Thyroid gland (tissue), 4 donors: Measurements from ENCODE around the gene RNF123.

Experiments
- POLR2A ChIP-seq, 2 donors: fragments of 450-650 bp; IDR thresholded peaks; one replicate each; pipeline ENCODE4 v1.6.1; 2017; ENCODE audit warnings: antibody characterized with exemption in 2 of 2, mild to moderate bottlenecking in 2 of 2, moderate library complexity in 1 of 2
- TF ChIP-seq, protein P1 (sequence below), 6 experiments: fragments of 200-600 bp in 3 of 6; fragments of 450-650 bp in 3 of 6; sonication (generic) in 3 of 6; IDR thresholded peaks; one replicate each; pipeline ENCODE4 v1.5.1; 2016 to 2019; ENCODE audit warnings: antibody characterized with exemption in 6 of 6, mild to moderate bottlenecking in 2 of 6, inconsistent platforms in 1 of 6, moderate library complexity in 1 of 6

DNA sequence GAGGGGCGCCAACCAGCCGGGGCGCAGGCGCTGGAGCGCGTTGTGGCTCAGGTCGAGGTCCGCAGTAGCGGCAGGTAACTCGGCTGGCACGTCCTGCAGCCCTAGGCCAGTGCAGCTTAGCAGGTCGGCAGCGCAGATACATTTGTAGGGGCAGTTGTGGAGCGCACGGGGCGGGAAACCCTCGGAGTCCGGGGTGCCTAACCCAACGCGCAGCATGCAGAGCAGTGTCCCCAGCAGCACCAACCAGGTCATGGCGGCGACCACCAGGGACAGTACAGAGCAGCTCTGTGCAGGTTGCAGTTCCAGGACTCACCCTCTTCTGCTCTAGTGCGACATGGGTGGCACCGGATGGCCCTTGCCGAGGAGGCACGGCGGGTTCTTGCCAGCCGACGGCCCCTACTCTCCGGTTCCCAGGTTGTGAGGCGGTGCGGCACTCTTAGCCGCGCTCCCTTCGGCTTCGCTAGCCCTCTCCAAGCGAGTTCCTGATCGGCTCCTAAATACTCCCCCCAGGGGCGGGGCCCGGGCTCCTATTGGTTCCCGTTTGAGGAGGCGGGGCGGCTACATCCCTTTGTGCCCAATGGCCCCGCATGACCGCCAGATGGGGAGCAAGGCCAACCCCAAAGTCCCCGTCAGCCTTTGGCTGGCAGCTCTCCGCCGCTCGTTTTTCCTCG lies 30.0 kb downstream of the RNF123 start, which contains the start of gene AMIGO3:
- TF ChIP-seq, protein P1, sequence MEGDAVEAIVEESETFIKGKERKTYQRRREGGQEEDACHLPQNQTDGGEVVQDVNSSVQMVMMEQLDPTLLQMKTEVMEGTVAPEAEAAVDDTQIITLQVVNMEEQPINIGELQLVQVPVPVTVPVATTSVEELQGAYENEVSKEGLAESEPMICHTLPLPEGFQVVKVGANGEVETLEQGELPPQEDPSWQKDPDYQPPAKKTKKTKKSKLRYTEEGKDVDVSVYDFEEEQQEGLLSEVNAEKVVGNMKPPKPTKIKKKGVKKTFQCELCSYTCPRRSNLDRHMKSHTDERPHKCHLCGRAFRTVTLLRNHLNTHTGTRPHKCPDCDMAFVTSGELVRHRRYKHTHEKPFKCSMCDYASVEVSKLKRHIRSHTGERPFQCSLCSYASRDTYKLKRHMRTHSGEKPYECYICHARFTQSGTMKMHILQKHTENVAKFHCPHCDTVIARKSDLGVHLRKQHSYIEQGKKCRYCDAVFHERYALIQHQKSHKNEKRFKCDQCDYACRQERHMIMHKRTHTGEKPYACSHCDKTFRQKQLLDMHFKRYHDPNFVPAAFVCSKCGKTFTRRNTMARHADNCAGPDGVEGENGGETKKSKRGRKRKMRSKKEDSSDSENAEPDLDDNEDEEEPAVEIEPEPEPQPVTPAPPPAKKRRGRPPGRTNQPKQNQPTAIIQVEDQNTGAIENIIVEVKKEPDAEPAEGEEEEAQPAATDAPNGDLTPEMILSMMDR (IDR thresholded peaks at IDR 0.05), result peak; percentile 34 to 68 (median 60)
- TF ChIP-seq POLR2A (IDR thresholded peaks at IDR 0.05), result peak in 1 of 2 donors; percentile 92
